ENCODE data around the gene MCRIP2. TPM values are rescaled to one million over a fixed set of nuclear protein-coding genes. Genes with fewer than 3 reads are reported as not detected.

Gene MCRIP2
- total and polyA plus RNA-seq, 4 donors: 16.3 to 97.3 (median 61.4) TPM

- H3K27ac ChIP-seq (ENCODE audit: low read depth in 1 of 2, low read length in 2 of 2): no peak overlapping the region
- H3K36me3 ChIP-seq (ENCODE audit: control insufficient read depth in 4 of 4, insufficient read depth in 3 of 4, low read depth in 1 of 4, low read length in 3 of 4): peaks cover 0 to 16% (median 7%) of the 10 kb centered on the region in 4 donors
- 96% methylated on average over 13 of the region's 13 CpGs for WGBS
Measured at GRCh38 chr16:666572-666971, 24.9 kb downstream of the MCRIP2 start.

More at GRCh38 chr16:666572-666971, 24.9 kb downstream of the MCRIP2 start:
- Histone ChIP-seq H3K9me3 (ENCODE audit: control insufficient read depth in 4 of 4, low read length in 3 of 4) (no peaks in the 10 kb centered on the region), H3K9ac (ENCODE audit: low read depth in 1 of 2, low read length in 2 of 2) (no peak overlapping the region), H3K27me3 (ENCODE audit: control insufficient read depth in 4 of 4, insufficient read depth in 4 of 4, low read length in 3 of 4) (no peaks in the 10 kb centered on the region), H3K4me3 (ENCODE audit: low read depth in 1 of 3, low read length in 3 of 3) (no peak overlapping the region), H3K4me1 (ENCODE audit: control insufficient read depth in 4 of 4, insufficient read depth in 4 of 4, low read length in 3 of 4) (peaks cover 10 to 29% (median 21%) of the 10 kb centered on the region in 4 donors)
- DNase-seq (ENCODE audit: low spot score): no peak
- TF ChIP-seq GABPA (IDR thresholded peaks at IDR 0.05 in 1 of 2, conservative IDR thresholded peaks at IDR 0.05 in 1 of 2): no peak
- no peak for TF ChIP-seq HNF4A (conservative IDR thresholded peaks at IDR 0.05)
- no peak for TF ChIP-seq RXRA (IDR thresholded peaks at IDR 0.05)
- TF ChIP-seq SP1 (IDR thresholded peaks at IDR 0.05): no peak
- no peak for TF ChIP-seq EGR1 (IDR thresholded peaks at IDR 0.05; ENCODE audit: low read depth in 2 of 2)
- TF ChIP-seq JUND (IDR thresholded peaks at IDR 0.05): no peak
- TF ChIP-seq TAF1 (conservative IDR thresholded peaks at IDR 0.05): no peak
- TF ChIP-seq, protein P1, sequence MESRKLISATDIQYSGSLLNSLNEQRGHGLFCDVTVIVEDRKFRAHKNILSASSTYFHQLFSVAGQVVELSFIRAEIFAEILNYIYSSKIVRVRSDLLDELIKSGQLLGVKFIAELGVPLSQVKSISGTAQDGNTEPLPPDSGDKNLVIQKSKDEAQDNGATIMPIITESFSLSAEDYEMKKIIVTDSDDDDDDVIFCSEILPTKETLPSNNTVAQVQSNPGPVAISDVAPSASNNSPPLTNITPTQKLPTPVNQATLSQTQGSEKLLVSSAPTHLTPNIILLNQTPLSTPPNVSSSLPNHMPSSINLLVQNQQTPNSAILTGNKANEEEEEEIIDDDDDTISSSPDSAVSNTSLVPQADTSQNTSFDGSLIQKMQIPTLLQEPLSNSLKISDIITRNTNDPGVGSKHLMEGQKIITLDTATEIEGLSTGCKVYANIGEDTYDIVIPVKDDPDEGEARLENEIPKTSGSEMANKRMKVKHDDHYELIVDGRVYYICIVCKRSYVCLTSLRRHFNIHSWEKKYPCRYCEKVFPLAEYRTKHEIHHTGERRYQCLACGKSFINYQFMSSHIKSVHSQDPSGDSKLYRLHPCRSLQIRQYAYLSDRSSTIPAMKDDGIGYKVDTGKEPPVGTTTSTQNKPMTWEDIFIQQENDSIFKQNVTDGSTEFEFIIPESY (IDR thresholded peaks at IDR 0.05): no peak
- no peak for TF ChIP-seq FOXA2 (IDR thresholded peaks at IDR 0.05)
- TF ChIP-seq FOXA1 (IDR thresholded peaks at IDR 0.05): no peak
- TF ChIP-seq REST (IDR thresholded peaks at IDR 0.05): no peak
- no peak for TF ChIP-seq HNF4G (IDR thresholded peaks at IDR 0.05)
- TF ChIP-seq ATF3 (IDR thresholded peaks at IDR 0.05): no peak
- no peak for TF ChIP-seq NR2F2 (IDR thresholded peaks at IDR 0.05)
- TF ChIP-seq, protein P2, sequence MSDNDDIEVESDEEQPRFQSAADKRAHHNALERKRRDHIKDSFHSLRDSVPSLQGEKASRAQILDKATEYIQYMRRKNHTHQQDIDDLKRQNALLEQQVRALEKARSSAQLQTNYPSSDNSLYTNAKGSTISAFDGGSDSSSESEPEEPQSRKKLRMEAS (IDR thresholded peaks at IDR 0.05): no peak
- no peak for TF ChIP-seq YY1 (IDR thresholded peaks at IDR 0.05)
- TF ChIP-seq, protein P3, sequence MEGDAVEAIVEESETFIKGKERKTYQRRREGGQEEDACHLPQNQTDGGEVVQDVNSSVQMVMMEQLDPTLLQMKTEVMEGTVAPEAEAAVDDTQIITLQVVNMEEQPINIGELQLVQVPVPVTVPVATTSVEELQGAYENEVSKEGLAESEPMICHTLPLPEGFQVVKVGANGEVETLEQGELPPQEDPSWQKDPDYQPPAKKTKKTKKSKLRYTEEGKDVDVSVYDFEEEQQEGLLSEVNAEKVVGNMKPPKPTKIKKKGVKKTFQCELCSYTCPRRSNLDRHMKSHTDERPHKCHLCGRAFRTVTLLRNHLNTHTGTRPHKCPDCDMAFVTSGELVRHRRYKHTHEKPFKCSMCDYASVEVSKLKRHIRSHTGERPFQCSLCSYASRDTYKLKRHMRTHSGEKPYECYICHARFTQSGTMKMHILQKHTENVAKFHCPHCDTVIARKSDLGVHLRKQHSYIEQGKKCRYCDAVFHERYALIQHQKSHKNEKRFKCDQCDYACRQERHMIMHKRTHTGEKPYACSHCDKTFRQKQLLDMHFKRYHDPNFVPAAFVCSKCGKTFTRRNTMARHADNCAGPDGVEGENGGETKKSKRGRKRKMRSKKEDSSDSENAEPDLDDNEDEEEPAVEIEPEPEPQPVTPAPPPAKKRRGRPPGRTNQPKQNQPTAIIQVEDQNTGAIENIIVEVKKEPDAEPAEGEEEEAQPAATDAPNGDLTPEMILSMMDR (IDR thresholded peaks at IDR 0.05; ENCODE audit: low read depth, low read length, missing input control): no peak
- no peak for TF ChIP-seq RAD21 (IDR thresholded peaks at IDR 0.05)
